ENCODE measurements around the gene GLT6D1. TPM values are rescaled to one million over a fixed set of nuclear protein-coding genes. Genes with fewer than 3 reads are reported as not detected.

The GLT6D1 gene
- total and polyA plus RNA-seq, 2 of the 8 experiments (the other 6 are each of a cell fraction or from before 2014, with no cell fraction given), result 1.3 to 2.1 TPM

- CTCF ChIA-PET (ENCODE audit: partially characterized antibody), result interaction anchor here (0.9 to 7.2 kb wide), 3 partner anchors 12 to 106 kb away, joined by 3 to 58 read pairs (median 3); no protein-coding TSS in a partner anchor
Measured at GRCh38 chr9:135591506-135592330, 47.6 kb downstream of the GLT6D1 start.

More at GRCh38 chr9:135591506-135592330, 47.6 kb downstream of the GLT6D1 start:
- no peak overlapping the region for H4K5ac ChIP-seq (ENCODE audit: insufficient read length, low read depth, low read length)
- H2BK5ac ChIP-seq (ENCODE audit: low read depth, low read length), result no peak overlapping the region
- H3K14ac ChIP-seq (ENCODE audit: insufficient read length), result no peak overlapping the region
- no peaks in the 10 kb centered on the region for H3K79me1 ChIP-seq (ENCODE audit: low read depth, low read length)
- H3K9ac ChIP-seq (replicated peaks in 1 of 4; ENCODE audit: extremely low read depth in 1 of 4, low read depth in 3 of 4, low read length in 3 of 4), result no peak overlapping the region
- H3K23ac ChIP-seq (ENCODE audit: insufficient read length), result no peak overlapping the region
- no peaks in the 10 kb centered on the region for H4K20me1 ChIP-seq (replicated peaks in 1 of 2; ENCODE audit: control insufficient read depth in 1 of 2, insufficient read depth in 2 of 2, low read length in 2 of 2)
- no peak overlapping the region for H2BK120ac ChIP-seq (replicated peaks; ENCODE audit: low read depth, low read length)
- H2BK20ac ChIP-seq (ENCODE audit: low read length), result no peak overlapping the region
- no peaks in the 10 kb centered on the region for H3K27me3 ChIP-seq (replicated peaks in 1 of 4; ENCODE audit: control insufficient read depth in 3 of 4, extremely low read depth in 1 of 4, insufficient read depth in 3 of 4, low read length in 3 of 4)
- H3K4me3 ChIP-seq (ENCODE audit: extremely low read depth in 1 of 4, insufficient read depth in 2 of 4, low read depth in 3 of 4, low read length in 4 of 4), result no peak overlapping the region
- H3K4me1 ChIP-seq (replicated peaks in 1 of 4; ENCODE audit: control insufficient read depth in 3 of 4, insufficient read depth in 4 of 4, low read length in 3 of 4), result no peaks in the 10 kb centered on the region; a peak in 1 of 7 replicates
- no peak overlapping the region for H3K18ac ChIP-seq (ENCODE audit: extremely low read depth, low read length)
- H3K56ac ChIP-seq (replicated peaks; ENCODE audit: insufficient read length, low read depth, low read length), result no peak overlapping the region
- DNase-seq (ENCODE audit: low read depth in 1 of 2, low spot score in 2 of 2), result peak in 1 of 2 experiments; percentile 28
- H2AK5ac ChIP-seq (ENCODE audit: low read depth, low read length), result no peak overlapping the region
- H3K4ac ChIP-seq (replicated peaks; ENCODE audit: insufficient read length, low read depth, low read length), result no peak overlapping the region
- TF ChIP-seq SIX5 (IDR thresholded peaks at IDR 0.05; ENCODE audit: low read depth, low read length) (no peak), ASH2L (IDR thresholded peaks at IDR 0.05; ENCODE audit: low read length) (no peak), MAX (IDR thresholded peaks at IDR 0.05) (no peak)
- TF ChIP-seq, protein P1, sequence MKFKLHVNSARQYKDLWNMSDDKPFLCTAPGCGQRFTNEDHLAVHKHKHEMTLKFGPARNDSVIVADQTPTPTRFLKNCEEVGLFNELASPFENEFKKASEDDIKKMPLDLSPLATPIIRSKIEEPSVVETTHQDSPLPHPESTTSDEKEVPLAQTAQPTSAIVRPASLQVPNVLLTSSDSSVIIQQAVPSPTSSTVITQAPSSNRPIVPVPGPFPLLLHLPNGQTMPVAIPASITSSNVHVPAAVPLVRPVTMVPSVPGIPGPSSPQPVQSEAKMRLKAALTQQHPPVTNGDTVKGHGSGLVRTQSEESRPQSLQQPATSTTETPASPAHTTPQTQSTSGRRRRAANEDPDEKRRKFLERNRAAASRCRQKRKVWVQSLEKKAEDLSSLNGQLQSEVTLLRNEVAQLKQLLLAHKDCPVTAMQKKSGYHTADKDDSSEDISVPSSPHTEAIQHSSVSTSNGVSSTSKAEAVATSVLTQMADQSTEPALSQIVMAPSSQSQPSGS (IDR thresholded peaks at IDR 0.05; ENCODE audit: low read length), result no peak
- no peaks in the 10 kb centered on the region for H3K23me2 ChIP-seq (ENCODE audit: low read depth, low read length)
- no peak overlapping the region for H2BK15ac ChIP-seq (ENCODE audit: low read length)
- H3K4me2 ChIP-seq (ENCODE audit: insufficient read depth in 1 of 2, low read depth in 2 of 2, low read length in 2 of 2), result no peak overlapping the region
- POLR2A ChIA-PET (ENCODE audit: partially characterized antibody), result interaction anchor here (1.2 kb wide), 1 partner anchor 9 kb away, joined by 3 read pairs; no protein-coding TSS in a partner anchor
- no peak overlapping the region for H4K91ac ChIP-seq (replicated peaks; ENCODE audit: insufficient read length, low read length)
- H3K79me2 ChIP-seq (ENCODE audit: control insufficient read depth in 1 of 2, insufficient read depth in 2 of 2, low read length in 2 of 2), result no peaks in the 10 kb centered on the region
- 0 out of 4 replicates have a peak, but pooled peaks cover 0 to 5% of the 10 kb centered on the region in 2 experiments for H3K9me3 ChIP-seq (ENCODE audit: insufficient read depth in 2 of 2, low read depth in 1 of 2, low read length in 1 of 2)
- FAIRE-seq, result no peak
- no peak overlapping the region for H2AFZ ChIP-seq (ENCODE audit: low read length)
- 75% methylated on average over 11 of the region's 22 CpGs; no CpG with 5 or more reads in 1 of the 2 experiments for WGBS, 2 experiments (ENCODE audit: extremely low coverage in 1 of 2, insufficient coverage in 1 of 2, insufficient read length in 1 of 2, insufficient replicate concordance in 2 of 2, low coverage in 1 of 2, low lambda C conversion rate in 2 of 2, missing lambda C conversion rate in 1 of 2)
- H3K36me3 ChIP-seq (ENCODE audit: control insufficient read depth in 2 of 4, insufficient read depth in 4 of 4, low read length in 3 of 4), result no peaks in the 10 kb centered on the region
- no peak overlapping the region for H4K8ac ChIP-seq (ENCODE audit: extremely low read depth, insufficient read depth, low read length)
- no peak overlapping the region for H2BK12ac ChIP-seq (ENCODE audit: low read depth, low read length)
- H3K27ac ChIP-seq (ENCODE audit: low read depth, low read length), result no peak overlapping the region

All from H1 (cell line).